Keratinocyte (primary cell): ENCODE measurements around the gene PSMC3. TPM values are rescaled to one million over a fixed set of nuclear protein-coding genes. Genes with fewer than 3 reads are reported as not detected.
A peak's percentile ranks its signal among the peaks of the same experiment; 100 is the strongest.

Experiments used
- DNase-seq: peaks from one replicate; pipeline ENCODE4 v3.0.0-alpha.2; 2011; ENCODE audit warnings: low read depth, missing footprints, low spot score
- FAIRE-seq: peaks from 2 replicates; lab custom pipeline; 2011; peaks lifted over from hg19 to GRCh38; lab: Jason Lieb, UNC
- H2AFZ ChIP-seq: 2 replicates; pipeline ENCODE4 v1.6.0; 2012; ENCODE audit warnings: low read length, control low read depth, inconsistent platforms; ENCODE audit not compliant: control insufficient read depth
- H3K27ac ChIP-seq: 2 replicates; pipeline ENCODE4 v1.5.1; 2011; ENCODE audit warnings: low read length; ENCODE audit not compliant: control insufficient read depth, insufficient read depth
- H3K27me3 ChIP-seq: 3 replicates; pipeline ENCODE4 v1.6.0; 2011; ENCODE audit warnings: low read length; ENCODE audit not compliant: control insufficient read depth, insufficient read depth; ENCODE audit errors: extremely low read depth
- H3K36me3 ChIP-seq, 2 experiments: 2 replicates in 1 of 2; 3 replicates in 1 of 2; pipeline ENCODE4 v1.5.1; 2011; ENCODE audit warnings: low read length in 2 of 2, mild to moderate bottlenecking in 1 of 2; ENCODE audit not compliant: control insufficient read depth in 2 of 2, insufficient read depth in 2 of 2; ENCODE audit errors: extremely low read depth in 1 of 2
- H3K4me1 ChIP-seq: 3 replicates; pipeline ENCODE4 v1.5.1; 2011; ENCODE audit warnings: low read length; ENCODE audit not compliant: control insufficient read depth, insufficient read depth; ENCODE audit errors: extremely low read depth
- H3K4me2 ChIP-seq: 3 replicates; pipeline ENCODE4 v1.6.0; 2011; ENCODE audit warnings: low read depth, low read length; ENCODE audit not compliant: control insufficient read depth, insufficient read depth; ENCODE audit errors: extremely low read depth
- H3K4me3 ChIP-seq, 3 experiments: fragments of 200-600 bp in 1 of 3; sonication (generic) in 1 of 3; 2 replicates in 2 of 3; 3 replicates in 1 of 3; pipeline ENCODE4 v1.5.1; 2011 to 2016; ENCODE audit warnings: low read length in 3 of 3, mild to moderate bottlenecking in 3 of 3, control low read depth in 2 of 3, inconsistent platforms in 1 of 3, low read depth in 1 of 3, mixed read lengths in 1 of 3, mixed run types in 1 of 3, moderate library complexity in 1 of 3; ENCODE audit not compliant: control insufficient read depth in 2 of 3, insufficient read depth in 2 of 3; ENCODE audit errors: extremely low read depth in 1 of 3
- H3K79me2 ChIP-seq: 2 replicates; pipeline ENCODE4 v1.6.0; 2012; ENCODE audit warnings: low read length; ENCODE audit not compliant: control insufficient read depth, insufficient read depth
- H3K9ac ChIP-seq: 3 replicates; pipeline ENCODE4 v1.6.0; 2011; ENCODE audit warnings: low read length; ENCODE audit not compliant: control insufficient read depth, insufficient read depth; ENCODE audit errors: extremely low read depth
- H3K9me1 ChIP-seq: 3 replicates; pipeline ENCODE4 v1.6.0; 2011; ENCODE audit warnings: low read length; ENCODE audit not compliant: control insufficient read depth, insufficient read depth; ENCODE audit errors: extremely low read depth
- H3K9me3 ChIP-seq: 2 replicates; pipeline ENCODE4 v1.5.1; 2012; ENCODE audit warnings: low read depth, low read length; ENCODE audit not compliant: control insufficient read depth
- H4K20me1 ChIP-seq: 3 replicates; pipeline ENCODE4 v1.6.0; 2011; ENCODE audit warnings: low read length; ENCODE audit not compliant: control insufficient read depth, insufficient read depth; ENCODE audit errors: extremely low read depth
- CTCF ChIP-seq, 3 experiments: IDR thresholded peaks in 1 of 3; conservative IDR thresholded peaks in 1 of 3; optimal IDR thresholded peaks in 1 of 3; 2 replicates in 2 of 3; 3 replicates in 1 of 3; pipeline versions ENCODE3 to v1.5.1; 2011; ENCODE audit warnings: low read length in 3 of 3, mild to moderate bottlenecking in 3 of 3, moderate library complexity in 2 of 3, control low read depth in 1 of 3, inconsistent platforms in 1 of 3; ENCODE audit not compliant: insufficient read depth in 2 of 3; ENCODE audit errors: extremely low read depth in 1 of 3
- EZH2 ChIP-seq: IDR thresholded peaks from one replicate; pipeline ENCODE4 v1.6.1; 2012; ENCODE audit warnings: inconsistent platforms, mild to moderate bottlenecking, low read length, moderate library complexity
- dilution Hi-C: fragments of 300-500 bp; cut with MboI; formaldehyde crosslinking; loops from one replicate; pipeline ENCODE4 v1.7.0; 2020; ENCODE audit warnings: low sequenced_read_pairs; ENCODE audit not compliant: extremely low pct_ligation_motif_present
- polyA plus RNA-seq, 5 experiments: library from polyadenylated mRNA; depleted of rRNA in 3 of 5; stranded (reverse) in 3 of 5; stranded (forward) in 1 of 5; unstranded in 1 of 5; fragments of >200 nt; gene quantifications; 1 replicate in 1 of 5; 2 replicates in 3 of 5; 3 replicates in 1 of 5; pipeline versions ENCODE4 v1.2.1 to v1.2.3, GENCODE V29; 2011 to 2012; ENCODE audit warnings: missing spikeins in 2 of 5, low read depth in 1 of 5, low replicate concordance in 1 of 5

PSMC3 gene
- polyA plus RNA-seq, 1 donor (not counting 4 experiments of a cell fraction or from before 2014, with no cell fraction given): 172 TPM

DNA sequence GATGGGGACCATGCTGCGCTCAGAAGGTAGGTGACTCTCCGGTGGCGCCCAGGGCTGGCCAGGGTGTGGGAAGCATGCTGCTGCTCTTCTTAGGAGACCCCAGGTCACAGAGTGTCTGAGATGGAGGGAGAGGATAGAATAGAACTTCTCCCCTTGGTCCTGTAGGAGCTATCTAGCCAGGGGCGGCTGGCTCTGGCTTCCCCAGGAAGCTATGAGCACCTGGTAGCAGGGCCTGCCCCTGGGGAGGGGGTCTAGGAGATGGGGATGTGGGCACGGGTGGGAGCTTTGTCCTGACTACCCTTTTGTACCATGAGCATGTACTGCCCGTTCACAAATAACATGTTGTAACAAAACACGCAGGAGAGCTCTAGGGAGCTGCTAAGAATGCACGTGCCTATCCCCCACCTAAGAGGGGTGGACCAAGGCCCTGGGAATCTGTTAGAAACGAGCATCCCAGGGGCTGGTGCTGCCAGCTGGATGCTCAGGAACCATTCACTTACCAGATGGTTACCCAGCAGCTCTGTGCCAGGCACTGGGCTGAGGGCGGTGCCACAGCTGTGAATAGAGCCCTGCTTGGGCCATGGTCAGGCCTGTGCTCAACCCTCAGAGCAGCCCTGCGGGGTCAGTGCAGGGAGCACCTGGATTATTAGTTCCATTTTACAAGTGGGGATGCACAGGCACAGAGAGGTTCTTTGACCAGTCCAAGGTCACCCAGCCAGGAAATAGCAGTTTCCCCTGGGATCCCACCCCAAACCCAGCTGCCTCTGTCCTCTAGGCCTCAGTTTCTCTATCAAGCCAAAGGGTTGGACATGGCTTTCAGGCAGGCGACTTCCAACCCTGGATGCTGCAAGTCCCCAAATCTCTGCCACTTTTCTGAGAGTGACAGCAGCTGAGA, 15.6 kb downstream of the PSMC3 start:
- H3K27me3 ChIP-seq: no peaks in the 10 kb centered on the region
- no peaks in the 10 kb centered on the region for H3K9me3 ChIP-seq
- FAIRE-seq (no peak), DNase-seq (no peak)
- TF ChIP-seq CTCF (optimal IDR thresholded peaks at IDR 0.05 in 1 of 3, IDR thresholded peaks at IDR 0.05 in 1 of 3, conservative IDR thresholded peaks at IDR 0.05 in 1 of 3; ENCODE audit: extremely low read depth in 1 of 3, insufficient read depth in 2 of 3, low read length in 3 of 3) (no peak), EZH2 (no peak)
- H4K20me1 ChIP-seq: peaks cover 4% of the 10 kb centered on the region
- peak overlapping the region; percentile 72 to 98 (median 96) for H3K4me3 ChIP-seq
- no peak overlapping the region for H2AFZ ChIP-seq
- peak overlapping the region; percentile 95 for H3K4me2 ChIP-seq
- dilution Hi-C loops: no loop called here
- no peak overlapping the region for H3K27ac ChIP-seq
- H3K9ac ChIP-seq: peak overlapping the region; percentile 99
- H3K79me2 ChIP-seq: peaks cover 29% of the 10 kb centered on the region
- H3K4me1 ChIP-seq: peaks cover 31% of the 10 kb centered on the region
- no peaks in the 10 kb centered on the region for H3K9me1 ChIP-seq
- H3K36me3 ChIP-seq: peaks cover 19 to 30% of the 10 kb centered on the region in 2 experiments

DNA sequence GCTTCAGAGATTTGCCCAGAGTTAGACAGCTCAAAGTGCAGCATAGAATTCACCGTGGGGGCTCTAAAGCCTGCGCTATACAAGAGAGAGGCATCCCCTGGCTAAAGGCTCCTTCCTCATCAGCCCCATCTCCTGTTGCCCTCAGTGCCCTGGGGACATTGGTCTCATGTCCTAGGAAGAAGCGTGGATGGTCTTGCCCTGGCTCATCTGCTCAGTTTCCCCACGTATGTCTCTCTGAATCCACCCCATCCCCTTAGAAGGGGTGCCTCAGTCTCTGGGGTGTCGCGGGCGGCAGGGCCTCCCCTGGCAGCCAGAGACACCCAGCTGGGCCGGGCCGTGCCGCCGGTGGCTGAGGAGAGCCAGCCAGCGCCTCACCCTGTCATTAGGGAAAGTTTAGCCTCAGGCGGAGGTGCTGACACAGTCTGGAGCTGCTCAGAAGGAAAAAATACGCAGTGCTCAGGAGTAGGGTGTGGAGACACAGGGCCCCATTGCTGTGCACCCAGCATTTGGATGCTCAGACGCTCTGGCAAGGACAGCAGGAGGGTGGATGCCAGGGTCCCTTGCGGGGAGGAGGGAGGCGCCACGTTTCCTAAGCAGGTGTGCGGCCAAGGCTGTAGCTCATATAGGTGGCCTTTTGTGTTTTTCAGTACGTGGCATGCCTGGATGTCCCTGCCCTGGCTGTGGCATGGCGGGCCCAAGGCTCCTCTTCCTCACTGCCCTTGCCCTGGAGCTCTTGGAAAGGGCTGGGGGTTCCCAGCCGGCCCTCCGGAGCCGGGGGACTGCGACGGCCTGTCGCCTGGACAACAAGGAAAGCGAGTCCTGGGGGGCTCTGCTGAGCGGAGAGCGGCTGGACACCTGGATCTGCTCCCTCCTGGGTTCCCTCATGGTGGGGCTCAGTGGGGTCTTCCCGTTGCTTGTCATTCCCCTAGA, 16.5 kb downstream of the PSMC3 start:
- peaks cover 15 to 24% of the 10 kb centered on the region in 2 experiments for H3K36me3 ChIP-seq
- dilution Hi-C loops: no loop called here
- H3K79me2 ChIP-seq: peaks cover 29% of the 10 kb centered on the region
- peak overlapping the region; percentile 95 for H3K4me2 ChIP-seq
- H3K4me3 ChIP-seq: peak overlapping the region; percentile 72 to 98 (median 96)
- H3K27me3 ChIP-seq: no peaks in the 10 kb centered on the region
- peaks cover 24% of the 10 kb centered on the region for H3K4me1 ChIP-seq
- no peaks in the 10 kb centered on the region for H3K9me1 ChIP-seq
- TF ChIP-seq CTCF (optimal IDR thresholded peaks at IDR 0.05 in 1 of 3, IDR thresholded peaks at IDR 0.05 in 1 of 3, conservative IDR thresholded peaks at IDR 0.05 in 1 of 3; ENCODE audit: extremely low read depth in 1 of 3, insufficient read depth in 2 of 3, low read length in 3 of 3): no peak
- TF ChIP-seq EZH2: no peak
- no peaks in the 10 kb centered on the region for H3K9me3 ChIP-seq
- FAIRE-seq (no peak), DNase-seq (no peak)
- peak overlapping the region; percentile 99 for H3K9ac ChIP-seq
- no peak overlapping the region for H2AFZ ChIP-seq
- H4K20me1 ChIP-seq: peaks cover 4% of the 10 kb centered on the region
- peak overlapping the region; percentile 98 for H3K27ac ChIP-seq
